ENCODE results near the gene RBMS3.

GRCh38 chr3:29440413-29441305, 159.8 kb downstream of the RBMS3 start:
- TF ChIP-seq CTCF (IDR thresholded peaks at IDR 0.05) (no peak), POLR2A (IDR thresholded peaks at IDR 0.05) (no peak)
